NCI-H146 (cell line): Measurements from ENCODE around the gene NPM3.
"Not testable (repeated sequence)": the region's sequence is repeated elsewhere in the genome, so short reads cannot be mapped to it uniquely, and the experiment has no call there.

ENCODE experiments used
- DNase-seq: peaks from one replicate; lab custom pipeline; 2025; lab: John Stamatoyannopoulos, UW

The NPM3 gene

DNA sequence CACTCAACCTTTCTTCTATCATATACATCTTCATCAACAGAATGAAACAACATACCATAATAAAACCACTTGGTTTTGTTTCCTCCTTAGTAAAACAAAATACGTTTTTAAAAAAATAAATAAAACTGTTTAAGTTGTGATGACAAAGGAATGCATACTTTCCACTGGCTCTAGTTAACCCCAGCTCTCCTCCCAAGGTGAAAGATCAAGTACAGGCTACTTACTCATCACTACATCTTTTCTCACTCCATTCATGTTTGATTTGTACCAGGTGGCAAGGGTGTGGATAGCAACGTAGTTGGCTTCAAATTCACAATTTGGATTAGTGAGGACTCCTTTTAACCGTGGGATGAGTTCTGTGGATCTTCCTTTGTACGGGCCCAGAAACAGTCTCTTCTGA is 20.3 kb upstream of the NPM3 start:
- DNase-seq = no peak

DNA sequence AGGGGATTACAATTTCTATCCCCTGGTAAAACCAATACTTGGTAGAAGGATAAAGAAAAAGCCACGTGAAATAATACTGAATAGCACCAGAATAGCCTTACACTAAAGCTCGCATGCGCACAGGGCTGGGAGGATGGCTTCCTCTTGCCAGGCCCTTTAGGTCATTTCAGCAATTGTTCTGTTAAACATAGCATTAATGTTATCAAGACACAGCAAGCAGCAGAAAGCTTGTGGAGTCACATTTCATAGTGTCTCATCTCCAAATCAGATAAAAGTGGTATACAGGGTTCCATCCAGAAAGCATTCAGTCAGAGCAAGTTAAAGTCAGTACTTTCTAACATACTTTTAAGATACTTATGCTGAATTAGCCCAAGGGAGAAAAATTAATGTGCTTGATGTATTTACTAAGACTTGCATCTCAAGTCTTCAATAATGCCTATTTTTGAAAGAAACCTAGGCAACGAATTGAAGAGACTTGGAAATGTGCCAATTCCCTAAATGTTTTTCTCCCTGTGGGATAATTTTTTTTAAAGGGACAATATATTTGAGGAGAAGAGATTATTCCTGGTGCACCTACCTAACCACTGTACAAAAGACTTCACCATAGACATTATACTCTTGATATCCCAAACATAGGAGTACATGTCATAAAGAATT is 14.3 kb upstream of the NPM3 start:
- DNase-seq = no peak

DNA sequence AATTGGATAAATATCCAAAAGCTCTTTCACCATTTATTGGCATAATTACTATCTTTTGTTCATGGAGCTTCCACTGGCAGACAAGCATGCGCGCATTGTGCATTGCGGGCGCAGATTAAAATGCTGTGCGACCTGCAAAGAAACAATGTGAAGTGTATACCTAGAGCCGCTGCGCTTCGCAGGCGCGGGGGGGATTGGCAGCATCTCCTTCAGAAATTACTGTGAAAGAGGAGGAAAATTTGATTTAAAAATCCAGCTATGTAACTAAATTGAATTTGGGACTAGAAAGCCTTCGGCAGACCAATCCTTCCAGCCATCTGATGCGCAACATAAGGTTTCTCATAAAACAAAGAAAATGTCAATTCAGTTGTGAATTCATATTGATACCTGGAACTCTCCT is 10.3 kb upstream of the NPM3 start:
- DNase-seq = no peak

DNA sequence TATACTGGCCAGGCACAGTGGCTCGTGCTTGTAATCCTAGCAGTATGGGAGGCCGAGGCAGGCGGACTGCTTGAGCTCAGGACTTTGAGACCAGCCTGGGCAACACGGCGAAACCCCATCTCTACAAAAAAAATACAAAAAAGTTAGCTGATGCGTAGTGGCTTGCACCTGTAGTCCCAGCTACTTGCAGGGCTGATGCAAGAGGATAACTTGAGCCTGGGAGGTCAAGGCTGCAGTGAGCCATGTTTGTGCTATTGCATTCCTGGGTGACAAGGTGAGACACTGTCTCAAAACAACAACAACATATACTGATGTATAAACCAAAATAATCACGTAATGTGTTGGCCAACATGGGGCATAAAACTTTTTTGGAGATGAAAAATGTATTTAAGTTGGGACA is 6.4 kb upstream of the NPM3 start:
- no peak for DNase-seq

DNA sequence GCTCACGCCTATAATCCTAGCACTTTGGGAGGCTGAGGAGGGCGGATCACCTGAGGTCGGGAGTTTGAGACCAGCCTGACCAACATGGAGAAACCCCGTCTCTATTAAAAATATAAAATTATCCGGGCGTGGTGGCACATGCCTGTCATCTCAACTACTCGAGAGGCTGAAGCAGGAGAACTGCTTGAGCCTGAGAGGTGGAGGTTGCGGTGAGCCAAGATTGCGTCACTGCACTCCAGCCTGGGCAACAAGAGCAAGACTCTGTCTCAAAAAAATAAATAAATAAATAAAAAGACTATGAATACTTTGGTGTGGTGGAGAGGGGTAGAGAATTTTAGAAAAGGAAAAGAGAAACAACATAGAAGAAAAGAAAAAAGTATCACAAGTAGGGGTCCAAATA is 6.0 kb upstream of the NPM3 start:
- not testable (repeated sequence) for DNase-seq

DNA sequence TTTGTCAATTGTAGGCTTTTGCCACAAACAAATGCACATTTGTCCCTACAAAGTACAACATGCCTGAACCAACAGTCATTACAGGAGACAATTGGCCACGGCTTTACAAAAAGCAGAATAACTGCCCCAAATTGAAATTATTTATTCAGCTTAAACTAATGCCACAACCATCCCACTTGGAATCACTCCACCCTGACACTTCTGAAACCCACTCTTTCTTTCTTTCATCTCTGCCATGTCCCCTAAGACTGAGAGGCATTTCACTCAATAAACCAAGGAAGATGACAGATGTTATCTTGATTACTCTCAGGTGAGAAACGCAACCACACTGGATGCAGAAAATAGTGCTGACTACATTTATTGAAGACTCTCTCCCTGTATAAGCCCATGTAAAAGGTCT is 2.6 kb upstream of the NPM3 start:
- no peak for DNase-seq

DNA sequence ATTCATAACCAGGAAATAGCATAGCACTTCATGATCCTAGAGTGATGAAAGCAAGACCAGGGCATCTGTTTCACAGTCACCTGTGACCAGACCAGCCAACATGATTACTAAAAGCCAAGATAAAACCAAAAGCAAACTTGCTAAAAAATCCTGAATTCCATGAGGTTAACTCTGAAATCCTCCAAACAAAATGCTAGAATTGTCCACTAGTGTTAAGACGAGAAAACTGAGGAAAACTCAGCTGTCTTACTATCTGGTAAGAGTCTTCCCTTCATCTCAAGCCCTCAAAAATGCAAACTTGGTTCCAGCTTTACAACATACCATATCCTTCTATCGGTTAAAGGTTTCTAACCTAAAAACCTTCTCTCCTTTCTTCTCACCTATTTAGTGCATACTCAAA is 1.3 kb upstream of the NPM3 start:
- no peak for DNase-seq

DNA sequence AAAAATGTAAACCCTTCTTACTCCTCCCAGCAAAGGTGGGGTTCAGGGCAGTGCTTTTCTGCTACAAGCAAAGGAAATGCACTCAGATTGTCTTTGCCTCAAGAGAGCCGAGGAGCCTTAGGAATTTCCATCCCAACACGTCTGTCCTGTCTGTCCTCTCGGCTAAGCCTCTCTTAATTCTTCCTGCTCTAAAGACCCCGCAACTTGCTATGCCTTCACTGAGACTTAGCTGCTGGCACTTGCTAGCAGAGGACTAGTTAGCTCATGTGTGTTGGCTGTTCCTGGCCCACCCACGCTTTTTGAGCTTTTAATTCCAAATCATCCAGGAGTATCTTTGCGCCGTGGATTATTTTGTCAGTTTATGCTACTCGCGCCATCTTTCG is 481 bp upstream of the NPM3 start:
- DNase-seq = no peak

DNA sequence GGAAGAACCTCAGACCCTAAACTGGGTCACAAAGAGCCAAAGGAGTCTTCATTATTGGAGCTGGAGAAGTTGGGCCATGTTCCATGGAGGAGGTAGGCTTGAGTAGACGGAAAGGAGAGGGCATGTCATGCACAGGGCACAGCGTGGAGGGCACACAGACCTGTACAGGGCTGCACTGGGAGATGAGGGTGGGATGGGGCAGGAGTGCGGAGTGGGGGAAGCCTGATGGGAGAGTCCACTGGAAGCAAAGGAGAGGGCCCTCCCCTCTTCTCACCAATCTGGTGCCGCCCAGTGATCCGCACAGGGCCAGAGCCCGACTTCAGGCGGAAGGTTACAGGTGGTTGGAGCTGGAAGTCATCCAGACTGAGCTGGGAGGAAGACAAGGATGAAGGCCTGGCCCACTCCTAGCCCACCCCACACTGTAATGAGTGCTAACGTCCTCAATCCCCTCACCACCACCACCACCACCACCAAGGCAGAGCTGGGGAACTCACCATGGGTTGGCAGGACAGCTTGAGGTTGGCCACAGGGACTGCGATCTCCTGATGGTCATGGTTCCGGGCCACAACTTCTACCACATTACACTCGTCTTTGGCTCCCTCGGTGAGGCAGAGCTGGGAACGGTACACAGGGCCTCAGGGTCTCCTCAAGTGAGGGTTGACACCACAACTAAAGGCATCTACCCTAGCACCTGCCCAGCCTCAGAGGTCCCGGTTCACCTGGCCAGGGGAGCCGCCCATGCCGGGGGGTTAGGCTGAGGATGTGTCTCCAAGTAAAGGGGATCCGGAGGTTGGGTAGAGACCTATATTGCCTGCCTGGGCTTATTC is 1.0 kb downstream of the NPM3 start:
- DNase-seq = no peak

DNA sequence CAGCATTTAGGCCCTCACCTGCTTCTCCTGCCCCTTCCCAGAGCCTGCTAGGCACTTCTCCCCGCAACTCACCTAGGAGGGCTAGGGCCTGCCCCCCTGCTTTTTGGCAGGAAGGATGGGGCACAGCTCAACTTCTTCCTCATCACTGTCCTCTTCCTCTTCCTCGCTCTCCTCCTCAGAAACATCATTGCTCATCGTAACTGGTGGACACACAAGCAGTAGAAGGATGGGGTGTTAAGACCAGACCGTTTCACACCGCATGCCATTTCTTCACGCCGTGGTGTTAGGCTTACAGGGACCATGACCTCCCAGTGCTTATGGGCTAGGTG is 1.6 kb downstream of the NPM3 start:
- no peak for DNase-seq

DNA sequence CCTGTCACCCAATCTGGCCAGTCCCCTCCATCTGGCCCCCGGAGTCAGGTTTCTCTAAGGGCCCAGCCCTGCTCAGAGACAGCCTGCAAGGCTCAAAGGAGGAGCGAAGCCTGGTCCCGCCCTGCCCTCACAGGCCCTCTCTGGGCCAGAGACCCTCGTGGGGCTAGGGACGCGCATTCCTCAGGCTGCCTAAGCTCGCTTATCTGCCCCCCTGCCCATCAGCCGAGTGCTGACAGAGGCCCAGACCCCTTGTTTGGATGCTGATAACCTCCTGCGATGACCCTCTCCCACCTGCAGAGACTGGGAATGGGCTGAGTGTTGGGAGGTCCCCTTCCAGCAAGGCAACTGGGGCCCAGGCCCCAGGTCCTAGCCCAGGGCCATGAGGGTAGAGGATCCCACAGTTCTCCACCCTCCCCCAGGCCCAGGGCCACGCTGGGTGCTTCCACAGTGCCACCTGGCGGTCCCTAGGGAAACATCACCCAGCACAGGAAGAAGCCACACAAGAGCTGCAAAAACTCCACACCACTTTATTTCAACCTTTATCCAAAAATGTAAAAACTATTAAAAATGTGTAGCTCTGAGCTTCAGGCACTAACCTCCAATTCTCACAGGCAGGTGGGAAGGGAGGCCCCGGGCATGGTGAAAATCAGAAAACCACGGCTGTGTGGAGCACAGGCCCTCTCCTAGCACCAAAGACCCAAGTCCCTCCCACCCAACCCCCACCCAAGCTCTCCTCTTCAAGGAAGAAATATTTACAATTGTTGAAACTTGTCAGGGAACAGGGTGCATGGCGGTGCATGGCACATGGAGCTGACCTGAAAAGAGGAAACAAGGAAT is 2.2 kb downstream of the NPM3 start:
- peak; percentile 49 for DNase-seq

DNA sequence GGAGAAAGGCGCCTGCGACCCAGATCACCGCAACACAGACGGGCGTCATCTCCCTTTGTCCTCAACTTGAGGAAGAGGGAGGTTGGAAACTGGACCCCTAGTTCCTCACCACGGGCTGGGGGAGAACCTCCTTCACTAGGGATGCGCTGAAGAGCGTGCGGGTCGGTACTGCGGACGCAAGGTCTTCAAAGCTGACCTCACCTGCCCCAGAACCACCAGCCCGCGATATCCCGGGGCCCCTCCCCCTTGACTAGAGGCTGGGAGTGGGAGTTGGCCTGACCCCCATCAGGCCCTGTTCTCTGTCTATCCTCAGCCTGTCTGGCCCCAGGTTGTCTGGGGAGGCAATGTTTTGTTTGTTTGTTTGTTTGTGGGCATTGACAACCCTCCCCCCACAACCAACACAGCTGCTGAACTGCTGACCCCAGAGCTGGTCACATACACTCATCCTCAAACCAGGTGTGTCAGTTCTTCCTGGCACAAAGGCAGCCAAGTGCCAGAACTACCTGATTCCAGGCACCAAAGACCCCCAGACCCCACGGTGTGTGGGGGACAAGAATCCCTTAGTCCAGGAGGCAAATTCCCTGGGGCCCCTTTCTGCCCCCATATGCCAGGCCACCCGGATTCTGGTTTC is 2.9 kb downstream of the NPM3 start:
- no peak for DNase-seq

DNA sequence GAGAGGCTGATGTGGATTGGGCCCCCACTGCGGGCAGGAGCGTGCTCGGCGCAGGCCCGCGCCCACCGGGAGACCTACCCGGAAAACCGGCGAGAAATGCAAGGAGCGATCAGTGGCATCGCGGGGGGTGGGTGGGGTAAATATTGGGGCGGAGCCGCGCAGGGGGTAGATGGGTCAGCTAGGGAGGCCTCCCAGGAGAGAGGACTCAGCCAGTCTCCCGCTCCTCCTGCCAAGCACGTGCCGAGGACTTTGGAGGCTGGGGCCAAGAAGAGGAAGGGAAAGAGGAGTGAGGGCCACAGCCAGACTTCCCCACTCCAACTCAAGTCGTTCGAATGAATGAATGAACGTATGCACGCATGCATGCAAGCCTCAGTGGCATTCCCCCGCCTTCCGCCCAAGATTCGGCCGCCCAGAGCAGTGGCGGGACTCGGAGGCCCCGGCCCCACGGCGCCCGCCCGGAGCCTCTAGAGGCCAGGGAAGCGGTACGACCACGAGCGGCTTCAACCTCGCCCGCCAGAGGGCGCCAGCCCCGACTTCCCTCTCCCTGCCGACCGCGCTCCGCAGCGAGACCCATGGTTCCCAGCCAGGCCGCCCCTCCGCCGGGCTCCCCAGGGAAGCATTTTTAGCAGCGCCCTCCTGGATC is 3.6 kb downstream of the NPM3 start:
- DNase-seq = no peak

DNA sequence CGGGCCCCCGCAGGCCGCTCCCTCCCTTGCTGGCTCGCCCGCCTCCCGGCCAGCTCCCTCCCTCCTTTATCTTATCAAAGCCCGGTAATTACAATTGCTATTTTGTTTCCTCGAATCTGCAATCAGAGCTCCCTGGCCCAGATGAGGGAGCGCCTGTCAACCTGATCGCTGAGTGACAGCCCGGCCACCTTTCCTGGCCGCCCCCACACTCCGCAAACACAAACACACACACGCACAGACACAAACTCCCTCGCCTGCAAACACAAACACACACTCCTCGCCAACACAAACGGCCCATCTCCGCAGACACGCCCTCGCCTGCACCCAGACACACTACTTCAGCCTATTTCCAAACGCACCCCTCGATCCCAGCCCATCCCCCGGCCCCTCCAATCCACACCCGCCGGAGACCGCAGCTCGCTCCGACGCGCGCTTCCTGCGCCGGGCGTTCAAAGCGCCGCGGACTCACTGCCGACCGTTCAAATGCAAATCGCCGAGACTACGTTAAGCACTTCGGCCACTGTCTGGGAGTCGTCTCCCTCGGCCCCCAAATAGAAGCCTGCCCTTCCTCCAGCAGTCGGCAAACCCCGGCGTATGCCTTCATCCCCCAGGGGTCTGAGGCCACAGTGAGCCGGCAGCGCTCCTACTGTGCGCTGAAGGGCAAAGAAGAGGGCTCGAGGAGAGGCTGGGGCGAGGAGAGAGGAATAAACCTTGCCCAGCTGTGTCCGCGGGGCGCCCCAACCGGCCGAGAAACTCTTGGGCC is 4.3 kb downstream of the NPM3 start:
- DNase-seq = peak; percentile 52

DNA sequence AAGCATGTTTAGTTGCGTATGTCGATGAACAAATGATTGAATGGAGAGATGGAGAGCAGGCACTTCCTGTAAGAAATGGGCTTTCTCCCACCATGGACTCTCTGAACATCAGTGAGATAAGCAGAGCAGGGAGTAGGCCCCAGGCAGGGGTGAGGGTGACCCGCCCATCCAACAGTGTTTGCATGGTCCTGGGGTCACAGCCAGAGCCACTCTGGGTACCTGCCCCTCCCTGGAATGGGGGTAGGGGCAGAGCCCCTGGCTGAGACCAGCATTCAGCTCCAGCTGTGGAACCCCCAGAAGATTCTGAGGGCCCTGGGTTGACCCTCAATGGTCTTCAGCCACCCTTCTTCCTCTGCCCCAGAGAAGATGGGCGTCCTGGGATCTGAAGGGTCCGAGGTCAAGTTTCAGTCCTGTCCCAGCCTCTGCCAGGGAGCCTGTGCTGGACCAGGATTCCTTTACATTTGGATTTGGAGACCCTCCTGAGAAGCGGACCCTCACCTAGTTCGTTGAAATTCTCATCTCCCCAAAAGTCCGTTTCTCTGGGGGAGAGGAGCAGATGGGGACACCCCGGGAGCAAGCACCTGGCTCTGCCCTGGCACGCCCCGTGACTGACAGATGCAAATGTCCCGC is 5.0 kb downstream of the NPM3 start:
- DNase-seq = no peak

DNA sequence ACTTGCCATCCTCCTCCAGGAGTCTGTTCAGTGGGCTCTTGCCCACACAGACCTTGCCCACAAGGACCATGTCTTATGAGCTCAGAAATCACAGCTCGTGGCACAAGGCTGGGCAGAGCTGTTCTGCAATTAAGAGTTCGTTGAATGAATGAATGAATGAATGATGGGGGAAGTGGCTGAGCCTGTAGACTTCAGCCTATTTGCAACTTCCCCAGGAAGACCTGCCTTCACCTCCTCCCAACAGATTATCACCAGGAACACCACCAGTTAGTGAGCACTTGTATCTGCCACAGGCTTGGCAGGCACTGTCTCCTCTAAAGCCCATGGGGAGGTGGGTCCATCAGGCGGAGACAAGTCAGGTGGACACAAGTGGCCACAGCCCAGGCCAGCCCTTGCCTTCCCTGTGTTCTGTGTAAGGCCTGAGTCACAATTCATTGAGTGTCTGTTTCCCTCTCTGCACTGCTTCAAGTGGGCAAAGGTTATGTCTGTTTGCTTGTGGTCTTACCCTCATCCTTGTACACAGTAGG is 5.6 kb downstream of the NPM3 start:
- no peak for DNase-seq

DNA sequence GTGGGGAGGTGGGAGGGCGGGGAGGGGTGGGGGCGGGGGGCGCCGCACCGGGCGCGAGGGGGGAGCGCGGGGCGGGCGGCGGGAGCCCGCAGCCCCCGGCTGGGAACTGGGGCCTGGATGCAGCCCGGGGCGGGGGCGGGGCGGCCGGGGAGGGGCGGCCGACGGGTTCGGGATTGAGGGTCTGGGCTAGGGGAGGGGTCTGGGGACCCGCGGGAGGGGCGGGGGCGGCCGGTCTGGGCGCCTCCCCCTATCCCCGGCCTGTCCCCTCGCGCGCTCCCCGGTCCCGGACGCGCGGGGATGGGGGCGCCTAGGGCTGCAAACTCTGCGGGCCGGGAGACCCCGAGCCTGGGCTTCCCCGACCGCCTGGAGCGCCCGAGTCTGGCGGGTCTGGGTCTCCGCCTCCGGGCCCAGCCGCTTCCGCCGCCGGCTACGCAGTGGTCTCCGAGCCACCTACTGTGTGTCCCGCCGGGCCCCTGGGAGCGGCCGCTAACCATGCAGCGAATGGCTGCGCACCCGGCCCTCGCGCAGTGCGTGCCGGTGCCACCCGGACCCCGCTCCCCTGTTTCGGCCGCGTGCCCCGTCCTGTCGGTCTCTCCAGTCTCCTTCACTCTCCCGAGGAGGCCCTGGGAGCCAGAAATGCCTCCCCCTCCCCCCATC is 7.0 kb downstream of the NPM3 start:
- DNase-seq = no peak

DNA sequence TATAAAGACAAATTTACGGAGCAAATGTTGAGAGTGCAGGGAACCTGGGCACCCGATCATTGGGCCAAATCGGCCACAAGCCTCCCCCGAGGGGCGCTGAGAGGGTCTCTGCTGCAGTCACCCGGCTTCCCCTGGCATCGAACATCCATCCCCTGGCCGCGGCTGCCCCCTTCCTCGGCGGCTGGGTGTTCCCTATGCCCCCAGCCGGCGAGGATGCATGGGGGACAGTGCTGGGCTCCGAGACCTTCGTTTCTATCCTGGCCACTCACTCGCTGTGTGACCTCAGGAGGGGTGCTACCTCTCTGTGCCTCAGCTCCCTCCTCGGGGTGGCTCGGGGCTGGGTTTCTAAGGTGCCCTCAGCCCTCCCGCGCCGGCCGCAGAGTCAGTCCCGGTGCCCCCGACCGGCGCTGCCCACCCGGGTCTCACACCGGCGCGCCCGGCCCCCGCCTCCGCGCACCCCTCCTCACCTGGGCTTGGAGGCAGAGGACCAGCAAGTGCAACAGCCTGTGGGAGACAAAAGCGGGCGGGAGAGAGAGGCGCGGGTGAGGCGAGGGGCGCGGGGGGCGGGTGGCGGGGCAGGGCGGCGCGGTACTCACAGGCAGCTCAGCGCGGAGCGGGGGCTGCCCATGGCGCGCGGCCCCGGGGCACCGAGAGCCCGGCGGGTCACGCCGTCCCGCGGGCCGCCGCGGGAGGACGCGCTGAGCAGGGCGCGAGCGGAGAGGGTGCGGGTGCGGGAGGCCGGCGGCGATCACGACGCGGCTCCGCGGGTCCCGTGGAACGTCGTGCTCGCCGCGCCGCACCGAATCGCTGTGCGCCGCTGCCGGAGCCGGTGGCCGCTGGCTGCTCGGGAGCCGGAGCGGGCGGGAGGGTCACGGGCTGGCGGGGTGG is 7.7 kb downstream of the NPM3 start, which contains the start of gene FGF8:
Gene FGF8, minus strand, starts transcription at position 842 of the 888 bp plus-strand sequence. Its CDS starts 214 bp downstream, at position 628.
- no peak for DNase-seq
